Measurements from ENCODE around the gene CUBN. TPM values are rescaled to one million over a fixed set of nuclear protein-coding genes. Genes with fewer than 3 reads are reported as not detected.

Gene CUBN
- polyA plus RNA-seq, 2 of the 4 experiments (the other 2 are of a cell fraction), result 0.08 to 0.28 TPM

DNA sequence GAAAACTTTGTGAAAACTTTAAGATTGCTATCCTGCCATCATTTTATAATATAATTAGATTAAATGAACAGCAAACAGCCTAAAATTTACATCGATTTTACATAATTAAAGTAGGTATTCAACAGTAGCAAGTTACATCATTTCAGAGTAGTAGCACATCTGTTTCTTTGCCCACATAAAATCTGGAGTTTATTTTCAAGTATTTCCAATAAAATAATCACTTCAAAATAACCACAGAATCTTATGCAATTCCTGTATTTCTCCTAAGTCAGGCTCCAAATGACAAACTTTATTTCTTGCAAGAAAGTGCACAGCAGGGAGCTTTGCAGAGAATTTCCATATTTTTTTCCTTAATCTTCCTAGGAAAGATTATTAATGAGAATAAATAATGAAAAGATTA, 82.6 kb downstream of the CUBN start (continued):
- no peak for TF ChIP-seq REST (IDR thresholded peaks at IDR 0.05)
- TF ChIP-seq ESRRA (IDR thresholded peaks at IDR 0.05; ENCODE audit: borderline replicate concordance, low read length), result no peak

DNA sequence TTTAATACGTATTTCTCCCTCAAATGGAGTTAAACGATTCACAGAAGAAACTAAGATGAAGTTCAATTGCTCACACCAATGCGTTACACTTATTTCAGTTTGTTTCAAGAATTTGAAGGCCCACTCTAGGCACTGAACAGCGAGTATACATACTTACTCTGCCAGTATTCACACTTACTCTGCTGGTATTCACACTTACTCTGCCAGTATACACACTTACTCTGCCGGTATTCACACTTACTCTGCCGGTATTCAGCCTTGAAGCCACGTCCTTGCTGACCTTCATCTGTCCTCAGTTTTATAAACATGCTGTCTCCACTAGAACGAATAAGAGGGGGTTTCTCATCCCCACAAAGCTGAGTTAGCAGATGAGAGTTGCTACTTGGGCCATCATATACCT, 86.0 kb downstream of the CUBN start:
- POLR2A ChIA-PET, result no interaction called here
- no peaks in the 10 kb centered on the region for H3K9me3 ChIP-seq
- H3K4me2 ChIP-seq, result no peak overlapping the region
- H3K4me3 ChIP-seq, result no peak overlapping the region
- no peak for TF ChIP-seq REST (IDR thresholded peaks at IDR 0.05)
- TF ChIP-seq SREBF2 (IDR thresholded peaks at IDR 0.05), result no peak
- TF ChIP-seq HEYL (CRISPR knock-in tag; IDR thresholded peaks at IDR 0.05), result no peak
- no peak for TF ChIP-seq ZFP36 (IDR thresholded peaks at IDR 0.05; ENCODE audit: borderline replicate concordance, partially characterized antibody)
- TF ChIP-seq EHMT2 (IDR thresholded peaks at IDR 0.05; ENCODE audit: low read depth), result no peak
- TF ChIP-seq HOXA7 (CRISPR knock-in tag; IDR thresholded peaks at IDR 0.05), result no peak
- TF ChIP-seq CEBPB (IDR thresholded peaks at IDR 0.05), result no peak
- no peak for TF ChIP-seq KDM5A (IDR thresholded peaks at IDR 0.05)
- no peak for TF ChIP-seq PBX3 (IDR thresholded peaks at IDR 0.05)
- TF ChIP-seq, protein P1, sequence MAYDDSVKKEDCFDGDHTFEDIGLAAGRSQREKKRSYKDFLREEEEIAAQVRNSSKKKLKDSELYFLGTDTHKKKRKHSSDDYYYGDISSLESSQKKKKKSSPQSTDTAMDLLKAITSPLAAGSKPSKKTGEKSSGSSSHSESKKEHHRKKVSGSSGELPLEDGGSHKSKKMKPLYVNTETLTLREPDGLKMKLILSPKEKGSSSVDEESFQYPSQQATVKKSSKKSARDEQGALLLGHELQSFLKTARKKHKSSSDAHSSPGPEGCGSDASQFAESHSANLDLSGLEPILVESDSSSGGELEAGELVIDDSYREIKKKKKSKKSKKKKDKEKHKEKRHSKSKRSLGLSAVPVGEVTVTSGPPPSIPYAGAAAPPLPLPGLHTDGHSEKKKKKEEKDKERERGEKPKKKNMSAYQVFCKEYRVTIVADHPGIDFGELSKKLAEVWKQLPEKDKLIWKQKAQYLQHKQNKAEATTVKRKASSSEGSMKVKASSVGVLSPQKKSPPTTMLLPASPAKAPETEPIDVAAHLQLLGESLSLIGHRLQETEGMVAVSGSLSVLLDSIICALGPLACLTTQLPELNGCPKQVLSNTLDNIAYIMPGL (CRISPR knock-in tag; IDR thresholded peaks at IDR 0.05; ENCODE audit: borderline replicate concordance), result no peak
- no peak for TF ChIP-seq TP53 (CRISPR knock-in tag; IDR thresholded peaks at IDR 0.05)
- TF ChIP-seq, protein P2, sequence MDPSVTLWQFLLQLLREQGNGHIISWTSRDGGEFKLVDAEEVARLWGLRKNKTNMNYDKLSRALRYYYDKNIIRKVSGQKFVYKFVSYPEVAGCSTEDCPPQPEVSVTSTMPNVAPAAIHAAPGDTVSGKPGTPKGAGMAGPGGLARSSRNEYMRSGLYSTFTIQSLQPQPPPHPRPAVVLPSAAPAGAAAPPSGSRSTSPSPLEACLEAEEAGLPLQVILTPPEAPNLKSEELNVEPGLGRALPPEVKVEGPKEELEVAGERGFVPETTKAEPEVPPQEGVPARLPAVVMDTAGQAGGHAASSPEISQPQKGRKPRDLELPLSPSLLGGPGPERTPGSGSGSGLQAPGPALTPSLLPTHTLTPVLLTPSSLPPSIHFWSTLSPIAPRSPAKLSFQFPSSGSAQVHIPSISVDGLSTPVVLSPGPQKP (IDR thresholded peaks at IDR 0.05; ENCODE audit: low read depth, low read length), result no peak
- TF ChIP-seq MYC (IDR thresholded peaks at IDR 0.05; ENCODE audit: borderline replicate concordance, low read length), result no peak
- no peak for TF ChIP-seq CHD2 (IDR thresholded peaks at IDR 0.05; ENCODE audit: low read length, partially characterized antibody)
- no peak for TF ChIP-seq HOXB13 (CRISPR knock-in tag; IDR thresholded peaks at IDR 0.05; ENCODE audit: low read depth)
- WGBS (ENCODE audit: missing lambda C conversion rate), result 72% methylated on average over 8 of the region's 8 CpGs
- no peak overlapping the region for H3K27ac ChIP-seq
- H3K4me1 ChIP-seq, result no peaks in the 10 kb centered on the region
- FAIRE-seq (no peak), DNase-seq (ENCODE audit: low read depth in 1 of 2, low spot score in 1 of 2) (no peak), ATAC-seq (no peak)
- CTCF ChIA-PET, result interaction anchor here (0.6 kb wide), 2 partner anchors 11 to 186 kb away, joined by 3 read pairs; no protein-coding TSS in a partner anchor
